Measurements from ENCODE around the gene TBC1D5. TPM values are rescaled to one million over a fixed set of nuclear protein-coding genes. Genes with fewer than 3 reads are reported as not detected.
"Not testable (repeated sequence)": the region's sequence is repeated elsewhere in the genome, so short reads cannot be mapped to it uniquely, and the experiment has no call there.

Gene TBC1D5
- total RNA-seq, 1 experiment from 2014 or later, result 36.4 TPM

GRCh38 chr3:17639765-17640164 is 102.7 kb downstream of the TBC1D5 start:
- Histone ChIP-seq H3K9me3 (no peaks in the 10 kb centered on the region), H3K4me1 (peaks cover 17% of the 10 kb centered on the region), H3K4me3 (ENCODE audit: low read depth, low read length) (no peak overlapping the region), H3K27me3 (replicated peaks; ENCODE audit: control insufficient read depth, insufficient read depth, low read length) (no peaks in the 10 kb centered on the region), H3K36me3 (ENCODE audit: control insufficient read depth, insufficient read depth, low read length) (no peaks in the 10 kb centered on the region)
- no TSS peak for BruUV-seq (replicated peaks)
- Mint-ChIP-seq H3K27me3 (ENCODE audit: insufficient read depth, unreplicated experiment) (no peaks in the 10 kb centered on the region), H3K4me3 (ENCODE audit: unreplicated experiment) (no peak overlapping the region), H3K27ac (ENCODE audit: unreplicated experiment) (no peak overlapping the region), H3K36me3 (ENCODE audit: insufficient read depth, unreplicated experiment) (no peaks in the 10 kb centered on the region), H3K9me3 (ENCODE audit: unreplicated experiment) (no peaks in the 10 kb centered on the region), H3K4me1 (ENCODE audit: low read depth, unreplicated experiment) (peaks cover 8% of the 10 kb centered on the region)
- no peak for TF ChIP-seq CTCF (IDR thresholded peaks at IDR 0.05; ENCODE audit: insufficient read depth in 1 of 2, low read depth in 1 of 2, low read length in 1 of 2, severe bottlenecking in 1 of 2, unreplicated experiment in 1 of 2)
- DNase-seq, result peak; percentile 46 to 47
- intact Hi-C loops (cut with micrococcal nuclease; ENCODE audit: unreplicated experiment), result no loop called here
- POLR2A ChIA-PET, result no interaction called here
- CTCF ChIA-PET, result no interaction called here

- Mint-ChIP-seq H3K36me3 (ENCODE audit: insufficient read depth, unreplicated experiment) (no peaks in the 10 kb centered on the region), H3K4me3 (ENCODE audit: unreplicated experiment) (no peak overlapping the region), H3K27ac (ENCODE audit: unreplicated experiment) (no peak overlapping the region), H3K9me3 (ENCODE audit: unreplicated experiment) (no peaks in the 10 kb centered on the region), H3K4me1 (ENCODE audit: low read depth, unreplicated experiment) (peaks cover 8% of the 10 kb centered on the region), H3K27me3 (ENCODE audit: insufficient read depth, unreplicated experiment) (no peaks in the 10 kb centered on the region)
- H3K4me3 ChIP-seq (ENCODE audit: low read depth, low read length), result no peak overlapping the region
- H3K27me3 ChIP-seq (replicated peaks; ENCODE audit: control insufficient read depth, insufficient read depth, low read length), result no peaks in the 10 kb centered on the region
- ChIA-PET CTCF (no interaction called here), POLR2A (no interaction called here)
- no peak for TF ChIP-seq CTCF (IDR thresholded peaks at IDR 0.05; ENCODE audit: insufficient read depth in 1 of 2, low read depth in 1 of 2, low read length in 1 of 2, severe bottlenecking in 1 of 2, unreplicated experiment in 1 of 2)
- intact Hi-C loops (cut with micrococcal nuclease; ENCODE audit: unreplicated experiment), result no loop called here
- no peaks in the 10 kb centered on the region for H3K9me3 ChIP-seq
- DNase-seq, result no peak
- H3K4me1 ChIP-seq, result peaks cover 17% of the 10 kb centered on the region
- BruUV-seq (replicated peaks), result no TSS peak
- H3K36me3 ChIP-seq (ENCODE audit: control insufficient read depth, insufficient read depth, low read length), result no peaks in the 10 kb centered on the region
Observed at GRCh38 chr3:17639257-17639656, 103.2 kb downstream of the TBC1D5 start.

- no TSS peak for BruUV-seq (replicated peaks)
- Histone ChIP-seq H3K27me3 (replicated peaks; ENCODE audit: control insufficient read depth, insufficient read depth, low read length) (no peaks in the 10 kb centered on the region), H3K36me3 (ENCODE audit: control insufficient read depth, insufficient read depth, low read length) (no peaks in the 10 kb centered on the region), H3K4me1 (peaks cover 17% of the 10 kb centered on the region), H3K9me3 (no peaks in the 10 kb centered on the region), H3K4me3 (ENCODE audit: low read depth, low read length) (no peak overlapping the region)
- no peaks in the 10 kb centered on the region for H3K9me3 Mint-ChIP-seq (ENCODE audit: unreplicated experiment)
- H3K4me3 Mint-ChIP-seq (ENCODE audit: unreplicated experiment), result no peak overlapping the region
- H3K27ac Mint-ChIP-seq (ENCODE audit: unreplicated experiment), result no peak overlapping the region
- intact Hi-C loops (cut with micrococcal nuclease; ENCODE audit: unreplicated experiment), result no loop called here
- peaks cover 8% of the 10 kb centered on the region for H3K4me1 Mint-ChIP-seq (ENCODE audit: low read depth, unreplicated experiment)
- DNase-seq, result no peak
- no peaks in the 10 kb centered on the region for H3K27me3 Mint-ChIP-seq (ENCODE audit: insufficient read depth, unreplicated experiment)
- no peak for TF ChIP-seq CTCF (IDR thresholded peaks at IDR 0.05; ENCODE audit: insufficient read depth in 1 of 2, low read depth in 1 of 2, low read length in 1 of 2, severe bottlenecking in 1 of 2, unreplicated experiment in 1 of 2)
- CTCF ChIA-PET, result no interaction called here
- no peaks in the 10 kb centered on the region for H3K36me3 Mint-ChIP-seq (ENCODE audit: insufficient read depth, unreplicated experiment)
- POLR2A ChIA-PET, result no interaction called here
Observed at GRCh38 chr3:17638356-17638755, 104.1 kb downstream of the TBC1D5 start.

GRCh38 chr3:17635675-17636074 is 106.8 kb downstream of the TBC1D5 start:
- H3K4me3 Mint-ChIP-seq (ENCODE audit: unreplicated experiment); BruUV-seq (replicated peaks); H3K27me3 ChIP-seq (replicated peaks; ENCODE audit: control insufficient read depth, insufficient read depth, low read length); intact Hi-C loops (cut with micrococcal nuclease; ENCODE audit: unreplicated experiment); POLR2A ChIA-PET; H3K9me3 ChIP-seq; H3K27me3 Mint-ChIP-seq (ENCODE audit: insufficient read depth, unreplicated experiment); H3K4me1 Mint-ChIP-seq (ENCODE audit: low read depth, unreplicated experiment); H3K27ac Mint-ChIP-seq (ENCODE audit: unreplicated experiment); DNase-seq; H3K36me3 Mint-ChIP-seq (ENCODE audit: insufficient read depth, unreplicated experiment); H3K9me3 Mint-ChIP-seq (ENCODE audit: unreplicated experiment); H3K4me3 ChIP-seq (ENCODE audit: low read depth, low read length); H3K36me3 ChIP-seq (ENCODE audit: control insufficient read depth, insufficient read depth, low read length): not testable (repeated sequence)
- peaks cover 17% of the 10 kb centered on the region for H3K4me1 ChIP-seq
- CTCF ChIA-PET, result interaction anchor here (1.1 kb wide), 1 partner anchor 9 kb away, joined by 3 read pairs; no protein-coding TSS in a partner anchor
